GM18907 (cell line): ENCODE results near the gene NSMCE1.
"Not testable (repeated sequence)": the region's sequence is repeated elsewhere in the genome, so short reads cannot be mapped to it uniquely, and the experiment has no call there.

ENCODE experiments used
- ATAC-seq: cut with Tn5 transposase; IDR thresholded peaks from one replicate; pipeline ENCODE4 v1.9.1; 2021; ENCODE audit warnings: mild to moderate bottlenecking, moderate library complexity; ENCODE audit not compliant: unreplicated experiment

NSMCE1 gene

GRCh38 chr16:27272697-27273096 lies 4.1 kb upstream of the NSMCE1 start:
- not testable (repeated sequence) for ATAC-seq

- ATAC-seq: no peak
Measured at GRCh38 chr16:27272076-27272475, 3.5 kb upstream of the NSMCE1 start.

DNA sequence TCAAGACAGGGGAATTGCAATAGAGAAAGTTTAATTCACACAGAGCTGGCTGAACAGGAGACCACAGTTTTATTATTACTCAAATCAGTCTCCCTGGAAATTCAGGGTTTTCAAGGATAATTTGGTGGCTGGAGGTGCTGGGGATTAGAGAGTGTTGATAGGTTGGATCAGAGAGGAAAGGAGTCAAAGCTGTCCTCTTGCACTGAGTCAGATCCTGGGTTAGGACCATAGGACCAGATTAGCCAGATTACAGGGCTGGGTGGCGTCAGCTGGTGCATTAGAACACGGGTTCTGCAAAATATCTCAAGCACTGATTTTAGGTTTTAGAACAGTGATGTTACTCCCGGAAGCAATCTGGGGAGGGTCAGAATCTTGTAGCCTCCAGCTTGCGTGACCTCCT lies 1.8 kb upstream of the NSMCE1 start:
- ATAC-seq: no peak

DNA sequence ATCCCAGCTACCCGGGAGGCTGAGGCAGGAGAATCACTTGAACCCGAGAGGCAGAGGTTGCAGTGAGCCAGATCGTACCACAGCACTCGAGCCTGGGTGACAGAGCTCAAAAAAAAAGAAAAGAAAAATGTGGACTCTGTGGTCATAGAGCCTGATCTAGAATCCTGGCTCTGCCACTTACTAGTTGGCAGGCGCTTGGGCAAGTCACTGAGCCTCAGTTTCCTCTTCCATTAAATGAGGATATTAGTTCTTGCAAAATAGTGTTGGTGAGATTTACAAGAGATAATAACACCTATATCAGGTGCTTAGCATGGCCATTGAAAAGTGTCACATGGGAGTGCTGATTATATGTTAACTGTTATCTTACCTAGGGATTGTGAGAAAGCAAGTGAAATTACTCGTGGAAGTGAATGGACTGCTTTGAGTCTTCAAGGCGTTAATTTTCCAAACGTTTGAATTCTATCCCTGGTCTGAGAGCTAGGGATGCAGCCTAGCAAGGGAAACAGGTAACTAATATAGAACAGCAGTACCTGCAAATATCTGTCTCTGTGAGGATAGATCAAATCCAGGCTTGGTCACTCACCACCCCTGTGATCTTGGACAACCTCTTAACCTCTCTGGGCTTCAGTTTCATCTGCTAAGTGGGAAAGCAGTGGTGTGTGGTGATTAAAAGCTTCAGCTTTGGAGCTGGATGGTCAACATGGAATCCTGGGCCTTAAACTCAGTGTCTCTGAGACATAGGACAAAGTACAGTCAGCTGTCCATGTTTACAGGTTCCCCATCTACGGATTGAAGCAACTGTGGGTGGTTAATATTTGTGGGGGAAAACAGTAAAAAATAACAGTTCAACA lies 953 bp upstream of the NSMCE1 start:
- ATAC-seq: no peak

GRCh38 chr16:27267037-27267677 lies 1.4 kb downstream of the NSMCE1 start:
- no peak for ATAC-seq

DNA sequence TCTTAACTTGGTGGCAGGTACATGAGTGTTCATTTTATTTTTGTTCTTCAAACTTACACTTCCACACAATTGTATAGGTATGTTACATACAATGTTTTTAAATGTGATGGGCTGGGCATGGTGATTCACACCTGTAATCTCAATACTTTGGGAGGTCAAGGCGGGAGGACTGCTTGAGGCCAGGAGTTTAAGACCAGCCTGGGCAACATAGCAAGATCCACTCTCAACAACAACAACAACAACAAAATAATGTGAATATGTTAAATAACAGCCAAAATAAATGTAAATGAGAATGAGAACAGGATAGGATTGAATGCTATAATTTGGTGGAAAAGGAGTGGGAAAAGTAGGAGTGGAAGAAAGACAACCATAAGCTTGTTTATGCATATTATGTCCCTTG lies 2.6 kb downstream of the NSMCE1 start:
- no peak for ATAC-seq

DNA sequence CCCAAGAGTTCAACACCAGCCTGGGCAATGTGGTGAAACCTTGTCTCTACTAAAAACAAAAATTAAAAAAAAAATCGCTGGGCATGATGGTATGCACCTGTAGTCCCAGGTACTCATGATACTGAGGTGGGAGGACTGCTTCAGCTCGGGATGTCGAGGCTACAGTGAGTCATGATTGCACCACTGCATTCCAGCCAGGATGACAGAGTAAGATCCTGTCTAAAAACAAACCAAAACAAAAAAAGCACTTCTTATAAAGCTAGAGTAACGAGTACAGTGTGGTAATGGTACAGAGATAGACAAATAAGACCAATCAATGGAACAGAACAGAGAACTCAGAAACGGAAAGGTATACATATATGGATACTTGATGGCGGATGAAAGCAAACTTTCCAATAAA lies 4.4 kb downstream of the NSMCE1 start:
- ATAC-seq: no peak

- ATAC-seq: not testable (repeated sequence)
Measured at GRCh38 chr16:27262904-27263423, 5.6 kb downstream of the NSMCE1 start.

GRCh38 chr16:27259710-27260109 lies 8.9 kb downstream of the NSMCE1 start:
- no peak for ATAC-seq

DNA sequence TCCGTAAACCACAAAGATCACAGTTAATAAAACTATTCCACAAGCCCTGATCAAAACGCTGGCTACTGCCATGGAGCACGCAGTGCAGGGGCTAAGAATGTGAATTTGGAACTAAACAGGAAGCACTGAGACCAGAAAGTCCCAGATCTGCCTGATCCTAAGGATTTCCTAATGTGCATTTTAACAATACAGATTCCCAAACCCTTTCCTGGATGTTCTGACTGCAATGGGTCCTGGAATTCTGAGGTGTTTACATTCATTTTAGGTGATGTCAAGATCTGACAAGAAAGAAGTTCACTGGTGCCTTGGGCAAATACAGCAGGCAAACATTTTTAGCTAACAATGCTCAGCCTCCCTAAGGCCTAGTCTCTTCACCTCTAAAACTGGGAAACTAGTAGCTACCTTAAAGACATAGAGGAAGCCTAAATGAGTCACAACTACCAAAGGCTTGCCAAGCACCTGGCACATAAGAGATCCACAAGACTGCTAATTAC lies 10.3 kb downstream of the NSMCE1 start:
- ATAC-seq: no peak

DNA sequence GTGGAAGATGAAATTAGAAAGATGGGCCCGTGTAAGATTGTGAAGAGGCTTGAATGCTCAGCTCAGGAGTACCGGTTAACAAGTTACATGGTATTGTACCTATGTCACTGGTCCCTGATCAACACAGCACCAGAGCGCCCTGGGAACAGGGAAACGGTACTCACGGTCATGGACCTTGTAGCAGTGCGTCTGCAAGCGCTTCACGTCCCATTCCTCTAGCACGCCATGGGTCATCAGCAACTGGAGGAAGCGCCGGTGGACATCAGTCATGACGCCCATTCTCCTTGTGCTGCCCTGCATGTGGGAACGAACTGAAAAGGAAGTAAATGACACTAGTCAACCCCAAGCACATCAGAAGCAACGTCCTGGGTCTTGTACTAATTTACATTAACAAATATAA lies 11.3 kb downstream of the NSMCE1 start:
- ATAC-seq: no peak

DNA sequence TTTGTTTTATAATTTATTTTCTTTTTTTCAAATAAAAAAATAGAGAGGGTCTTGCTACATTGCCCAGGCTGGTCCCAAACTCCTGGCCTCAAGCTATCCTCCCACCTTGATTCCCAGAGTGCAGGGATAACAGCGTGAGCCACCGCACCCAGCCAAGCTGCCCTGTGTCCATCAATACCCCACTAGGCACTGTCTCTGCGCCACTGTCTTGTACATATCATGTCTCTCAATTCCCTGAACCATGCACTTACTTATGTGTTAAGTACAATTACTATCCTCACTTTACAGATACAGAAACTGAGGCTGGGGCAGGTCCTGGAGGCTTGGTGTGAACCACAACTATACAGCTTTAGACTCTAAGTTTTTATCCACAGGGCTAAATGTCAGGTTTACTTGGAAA lies 11.7 kb downstream of the NSMCE1 start:
- ATAC-seq: no peak

GRCh38 chr16:27254262-27254811 lies 14.2 kb downstream of the NSMCE1 start:
- ATAC-seq: peak; percentile 64

DNA sequence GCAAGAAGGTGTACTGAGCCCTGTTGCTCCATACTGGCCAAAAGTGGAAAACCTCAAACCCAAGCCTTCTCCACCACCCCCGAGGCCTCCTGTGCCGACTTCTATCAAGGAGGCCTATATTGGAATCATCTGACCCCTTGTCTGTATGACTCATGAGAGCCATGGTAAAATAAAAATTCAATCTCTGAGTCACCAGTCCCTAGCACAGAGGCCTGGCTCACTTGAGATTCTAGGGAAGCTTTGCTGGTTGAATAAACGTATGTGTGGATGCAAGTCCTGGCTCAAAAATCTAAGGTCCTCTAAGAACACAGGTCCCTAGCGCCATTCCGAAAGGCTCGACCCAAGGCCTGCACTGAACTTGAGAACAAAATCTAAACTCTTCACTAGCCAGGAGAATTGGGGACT lies 15.0 kb downstream of the NSMCE1 start:
- no peak for ATAC-seq

- no peak for ATAC-seq
Measured at GRCh38 chr16:27252206-27252585, 16.4 kb downstream of the NSMCE1 start.

- no peak for ATAC-seq
Measured at GRCh38 chr16:27251541-27252205, 16.9 kb downstream of the NSMCE1 start.

GRCh38 chr16:27248886-27249285 lies 19.7 kb downstream of the NSMCE1 start:
- not testable (repeated sequence) for ATAC-seq

GRCh38 chr16:27248036-27248435 lies 20.5 kb downstream of the NSMCE1 start:
- no peak for ATAC-seq

- not testable (repeated sequence) for ATAC-seq
Measured at GRCh38 chr16:27247076-27247475, 21.5 kb downstream of the NSMCE1 start.

DNA sequence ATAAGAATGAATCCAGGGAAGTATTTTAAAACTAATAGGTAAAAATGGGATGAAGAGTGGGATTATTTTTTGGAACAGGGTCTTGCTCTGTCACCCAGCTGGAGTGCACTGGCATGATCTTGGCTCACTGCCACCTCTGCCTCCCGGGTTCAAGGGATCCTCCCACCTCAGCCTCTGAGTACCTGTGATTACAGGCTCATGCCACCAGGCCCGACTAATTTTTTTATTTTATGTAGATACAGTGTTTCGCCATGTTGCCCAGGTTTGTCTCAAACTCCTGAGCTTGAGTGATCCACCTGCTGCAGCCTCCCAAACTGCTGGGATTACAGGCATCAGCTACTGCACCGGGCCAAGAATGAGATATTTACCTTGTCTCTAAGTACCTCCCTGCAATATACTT lies 22.1 kb downstream of the NSMCE1 start:
- no peak for ATAC-seq
